Ramos (cell line): ENCODE data around the gene VDR.

ENCODE experiments used
- in situ Hi-C: fragments of 300-500 bp; cut with MboI; formaldehyde crosslinking; loops from one replicate; pipeline ENCODE4 v1.14.3; 2022; ENCODE audit warnings: low sequenced_read_pairs; ENCODE audit not compliant: unreplicated experiment

The VDR gene

GRCh38 chr12:47877081-47877480 lies 27.7 kb downstream of the VDR start:
- in situ Hi-C loops, result no loop called here

- in situ Hi-C loops, result no loop called here
Measured at GRCh38 chr12:47876440-47876960, 28.3 kb downstream of the VDR start.

GRCh38 chr12:47875746-47876439 lies 28.9 kb downstream of the VDR start:
- in situ Hi-C loops, result no loop called here

- in situ Hi-C loops, result no loop called here
Measured at GRCh38 chr12:47874316-47874715, 30.5 kb downstream of the VDR start.

- in situ Hi-C loops, result no loop called here
Measured at GRCh38 chr12:47870175-47870781, 34.5 kb downstream of the VDR start.

- in situ Hi-C loops, result no loop called here
Measured at GRCh38 chr12:47868552-47869031, 36.2 kb downstream of the VDR start.

- in situ Hi-C loops, result no loop called here
Measured at GRCh38 chr12:47868041-47868440, 36.8 kb downstream of the VDR start.

- in situ Hi-C loops, result no loop called here
Measured at GRCh38 chr12:47867495-47867941, 37.3 kb downstream of the VDR start.

- in situ Hi-C loops, result loop anchor here (5.0 kb wide), 1 partner anchor 78 kb away; no protein-coding TSS in a partner anchor
Measured at GRCh38 chr12:47864646-47865235, 40.1 kb downstream of the VDR start.

GRCh38 chr12:47863985-47864384 lies 40.8 kb downstream of the VDR start:
- in situ Hi-C loops, result loop anchor here (5.0 kb wide), 1 partner anchor 78 kb away; no protein-coding TSS in a partner anchor

GRCh38 chr12:47863467-47863866 lies 41.3 kb downstream of the VDR start:
- in situ Hi-C loops, result loop anchor here (5.0 kb wide), 1 partner anchor 79 kb away; no protein-coding TSS in a partner anchor

GRCh38 chr12:47862881-47863280 lies 41.9 kb downstream of the VDR start:
- in situ Hi-C loops, result loop anchor here (5.0 kb wide), 1 partner anchor 79 kb away; no protein-coding TSS in a partner anchor

- in situ Hi-C loops, result loop anchor here (5.0 kb wide), 1 partner anchor 80 kb away; no protein-coding TSS in a partner anchor
Measured at GRCh38 chr12:47862167-47862750, 42.5 kb downstream of the VDR start.

GRCh38 chr12:47860873-47861272 lies 43.9 kb downstream of the VDR start:
- in situ Hi-C loops, result loop anchor here (5.0 kb wide), 1 partner anchor 81 kb away; no protein-coding TSS in a partner anchor

GRCh38 chr12:47860279-47860841 lies 44.4 kb downstream of the VDR start:
- in situ Hi-C loops, result loop anchor here (5.0 kb wide), 1 partner anchor 82 kb away; no protein-coding TSS in a partner anchor

- in situ Hi-C loops, result no loop called here
Measured at GRCh38 chr12:47858511-47859266, 46.1 kb downstream of the VDR start.

- in situ Hi-C loops, result no loop called here
Measured at GRCh38 chr12:47856721-47857575, 47.8 kb downstream of the VDR start.

- in situ Hi-C loops, result no loop called here
Measured at GRCh38 chr12:47856094-47856493, 48.7 kb downstream of the VDR start.
